ENCODE measurements around the gene MOB3A. TPM values are rescaled to one million over a fixed set of nuclear protein-coding genes. Genes with fewer than 3 reads are reported as not detected.
A peak's percentile ranks its signal among the peaks of the same experiment; 100 is the strongest.

Gene MOB3A
- total and polyA plus RNA-seq, 9 of the 15 experiments (the other 6 are each of a cell fraction or from before 2014, with no cell fraction given) = 1.1 to 24.1 (median 6.0) TPM

GRCh38 chr19:2050349-2050990 lies 45.7 kb downstream of the MOB3A start (continued):
- TF ChIP-seq ZNF277 (CRISPR knock-in tag; IDR thresholded peaks at IDR 0.05; ENCODE audit: borderline replicate concordance) = no peak
- no peak for TF ChIP-seq ZNF518B (CRISPR knock-in tag; IDR thresholded peaks at IDR 0.05)
- TF ChIP-seq, protein P1, sequence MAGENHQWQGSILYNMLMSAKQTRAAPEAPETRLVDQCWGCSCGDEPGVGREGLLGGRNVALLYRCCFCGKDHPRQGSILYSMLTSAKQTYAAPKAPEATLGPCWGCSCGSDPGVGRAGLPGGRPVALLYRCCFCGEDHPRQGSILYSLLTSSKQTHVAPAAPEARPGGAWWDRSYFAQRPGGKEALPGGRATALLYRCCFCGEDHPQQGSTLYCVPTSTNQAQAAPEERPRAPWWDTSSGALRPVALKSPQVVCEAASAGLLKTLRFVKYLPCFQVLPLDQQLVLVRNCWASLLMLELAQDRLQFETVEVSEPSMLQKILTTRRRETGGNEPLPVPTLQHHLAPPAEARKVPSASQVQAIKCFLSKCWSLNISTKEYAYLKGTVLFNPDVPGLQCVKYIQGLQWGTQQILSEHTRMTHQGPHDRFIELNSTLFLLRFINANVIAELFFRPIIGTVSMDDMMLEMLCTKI (IDR thresholded peaks at IDR 0.05; ENCODE audit: partially characterized antibody) = no peak
- TF ChIP-seq CHD1 (IDR thresholded peaks at IDR 0.05; ENCODE audit: low read length) = peak; percentile 35
- TF ChIP-seq JUND (IDR thresholded peaks at IDR 0.05; ENCODE audit: borderline replicate concordance, low read depth, low read length) = no peak
- TF ChIP-seq JUND (tag; IDR thresholded peaks at IDR 0.05; ENCODE audit: borderline replicate concordance, low read depth, low read length) = no peak
- TF ChIP-seq USF2 (CRISPR knock-in tag; IDR thresholded peaks at IDR 0.05) = no peak

All from K562 (cell line).